DOHH2 (cell line): Measurements from ENCODE around the gene RBMY1A1.
"Not testable (repeated sequence)": the region's sequence is repeated elsewhere in the genome, so short reads cannot be mapped to it uniquely, and the experiment has no call there.

ENCODE experiments used
- H3F3A ChIP-seq: fragments of 200-600 bp; sonication (generic), shearing (Covaris generic); 2 replicates; pipeline ENCODE4 v1.6.0; 2016; ENCODE audit warnings: antibody characterized with exemption, mild to moderate bottlenecking; ENCODE audit not compliant: control insufficient read depth, insufficient read depth
- H3K27ac ChIP-seq: fragments of 200-600 bp; sonication (generic); 2 replicates; pipeline ENCODE4 v1.5.1; 2014; ENCODE audit warnings: low read depth, mild to moderate bottlenecking, low read length, moderate library complexity
- H3K27me3 ChIP-seq: fragments of 200-600 bp; sonication (generic); 2 replicates; pipeline ENCODE4 v1.6.1; 2014; ENCODE audit warnings: mild to moderate bottlenecking, low read length, mixed read lengths; ENCODE audit not compliant: control insufficient read depth
- H3K36me3 ChIP-seq: fragments of 200-600 bp; sonication (generic); 2 replicates; pipeline ENCODE4 v1.6.1; 2014; ENCODE audit warnings: mild to moderate bottlenecking, low read length, moderate library complexity, mixed read lengths; ENCODE audit not compliant: control insufficient read depth
- H3K4me1 ChIP-seq: fragments of 200-600 bp; sonication (generic); 2 replicates; pipeline ENCODE4 v1.6.1; 2014; ENCODE audit warnings: mild to moderate bottlenecking, low read length, mixed read lengths; ENCODE audit not compliant: control insufficient read depth
- H3K4me2 ChIP-seq: fragments of 200-600 bp; sonication (generic); 2 replicates; pipeline ENCODE4 v1.6.0; 2014; ENCODE audit warnings: mild to moderate bottlenecking, low read length, moderate library complexity
- H3K4me3 ChIP-seq: fragments of 200-600 bp; sonication (generic); 2 replicates; pipeline ENCODE4 v1.5.1; 2014; ENCODE audit warnings: mild to moderate bottlenecking, low read length, mixed read lengths
- H3K79me2 ChIP-seq: fragments of 200-600 bp; sonication (generic); 2 replicates; pipeline ENCODE4 v1.6.1; 2014; ENCODE audit warnings: mild to moderate bottlenecking, low read length, mixed read lengths; ENCODE audit not compliant: control insufficient read depth
- H3K9me2 ChIP-seq: fragments of 200-600 bp; sonication (generic); replicated peaks from 2 replicates; pipeline ENCODE4 v1.6.1; 2014; ENCODE audit warnings: mild to moderate bottlenecking, low read length, mixed read lengths; ENCODE audit not compliant: control insufficient read depth
- H3K9me3 ChIP-seq: fragments of 200-600 bp; sonication (generic); 2 replicates; pipeline ENCODE4 v1.6.1; 2014; ENCODE audit warnings: antibody characterized with exemption, low read length, mixed read lengths; ENCODE audit not compliant: control insufficient read depth, insufficient read depth
- H4K20me1 ChIP-seq: fragments of 200-600 bp; sonication (generic); 2 replicates; pipeline ENCODE4 v1.6.0; 2014; ENCODE audit warnings: low read depth, mild to moderate bottlenecking, antibody characterized with exemption, low read length, moderate library complexity; ENCODE audit not compliant: control insufficient read depth, insufficient read depth
- EZH2phosphoT487 ChIP-seq: fragments of 200-600 bp; sonication (generic); IDR thresholded peaks from 2 replicates; pipeline ENCODE4 v1.6.1; 2017; ENCODE audit warnings: borderline replicate concordance, mild to moderate bottlenecking, antibody characterized with exemption, low read length, moderate library complexity, mixed read lengths
- TF ChIP-seq, protein P1 (sequence below): fragments of 200-600 bp; sonication (generic); IDR thresholded peaks from one replicate; pipeline ENCODE4 v1.5.1; 2014; ENCODE audit warnings: antibody characterized with exemption, mild to moderate bottlenecking, low read depth, low read length; ENCODE audit not compliant: poor library complexity, severe bottlenecking

RBMY1A1 gene

DNA sequence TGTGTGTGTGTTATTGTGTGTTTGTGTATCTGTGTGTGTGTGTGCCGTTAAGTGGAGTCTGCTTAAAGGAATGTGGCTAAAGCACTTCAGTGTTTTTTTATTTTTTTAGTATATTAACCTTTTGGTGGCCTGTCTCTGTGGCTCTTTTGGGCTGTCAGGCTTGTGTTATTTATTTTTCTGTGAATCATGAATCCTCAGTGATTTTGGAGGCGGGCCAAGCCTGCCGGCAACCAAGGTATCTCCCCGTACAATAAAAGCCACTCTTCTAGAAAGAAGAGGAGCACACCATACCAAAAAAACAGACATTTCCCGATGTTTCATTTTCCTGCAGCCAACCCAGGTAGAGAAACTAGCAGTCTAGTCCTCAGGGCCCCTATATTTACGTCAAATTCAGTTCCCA, 57.4 kb downstream of the RBMY1A1 start:
- H3K4me3 ChIP-seq: no peak overlapping the region
- no peaks in the 10 kb centered on the region for H3K9me3 ChIP-seq
- no peak for TF ChIP-seq EZH2phosphoT487
- TF ChIP-seq, protein P1, sequence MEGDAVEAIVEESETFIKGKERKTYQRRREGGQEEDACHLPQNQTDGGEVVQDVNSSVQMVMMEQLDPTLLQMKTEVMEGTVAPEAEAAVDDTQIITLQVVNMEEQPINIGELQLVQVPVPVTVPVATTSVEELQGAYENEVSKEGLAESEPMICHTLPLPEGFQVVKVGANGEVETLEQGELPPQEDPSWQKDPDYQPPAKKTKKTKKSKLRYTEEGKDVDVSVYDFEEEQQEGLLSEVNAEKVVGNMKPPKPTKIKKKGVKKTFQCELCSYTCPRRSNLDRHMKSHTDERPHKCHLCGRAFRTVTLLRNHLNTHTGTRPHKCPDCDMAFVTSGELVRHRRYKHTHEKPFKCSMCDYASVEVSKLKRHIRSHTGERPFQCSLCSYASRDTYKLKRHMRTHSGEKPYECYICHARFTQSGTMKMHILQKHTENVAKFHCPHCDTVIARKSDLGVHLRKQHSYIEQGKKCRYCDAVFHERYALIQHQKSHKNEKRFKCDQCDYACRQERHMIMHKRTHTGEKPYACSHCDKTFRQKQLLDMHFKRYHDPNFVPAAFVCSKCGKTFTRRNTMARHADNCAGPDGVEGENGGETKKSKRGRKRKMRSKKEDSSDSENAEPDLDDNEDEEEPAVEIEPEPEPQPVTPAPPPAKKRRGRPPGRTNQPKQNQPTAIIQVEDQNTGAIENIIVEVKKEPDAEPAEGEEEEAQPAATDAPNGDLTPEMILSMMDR: no peak
- no peaks in the 10 kb centered on the region for H3K79me2 ChIP-seq
- H3K27me3 ChIP-seq: no peaks in the 10 kb centered on the region
- H3K36me3 ChIP-seq: no peaks in the 10 kb centered on the region
- H3F3A ChIP-seq: no peaks in the 10 kb centered on the region
- no peak overlapping the region for H3K4me2 ChIP-seq
- H4K20me1 ChIP-seq: no peaks in the 10 kb centered on the region
- no peaks in the 10 kb centered on the region for H3K9me2 ChIP-seq
- no peak overlapping the region for H3K27ac ChIP-seq
- H3K4me1 ChIP-seq: no peaks in the 10 kb centered on the region

DNA sequence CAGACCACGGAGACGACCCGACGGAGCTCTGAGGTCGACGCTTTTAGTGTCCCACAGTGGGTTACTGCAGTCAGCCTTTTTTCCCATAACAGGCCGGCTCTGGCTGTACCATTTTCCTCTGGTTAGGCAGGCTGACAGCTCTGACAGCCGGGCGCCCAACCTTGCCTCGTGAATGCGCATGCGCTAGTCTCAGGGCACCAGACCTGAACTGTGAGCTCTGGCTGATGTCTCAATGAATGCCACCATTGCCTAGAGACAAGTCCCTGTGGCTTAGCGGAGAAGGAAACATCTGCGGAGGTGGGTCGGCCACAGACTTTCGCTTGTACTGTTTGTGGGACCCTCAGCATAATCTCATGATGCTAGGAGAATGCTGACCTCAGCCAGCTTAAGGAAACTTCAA, 61.6 kb downstream of the RBMY1A1 start:
- H4K20me1 ChIP-seq, H3K9me3 ChIP-seq, H3K27ac ChIP-seq, H3K9me2 ChIP-seq, H3K4me3 ChIP-seq, H3K36me3 ChIP-seq, H3K27me3 ChIP-seq, H3F3A ChIP-seq, H3K4me2 ChIP-seq, H3K79me2 ChIP-seq, H3K4me1 ChIP-seq: not testable (repeated sequence)
